Effector memory CD4-positive, alpha-beta T cell (primary cell): ENCODE results near the gene NIF3L1.
A peak's percentile ranks its signal among the peaks of the same experiment; 100 is the strongest.
"Not testable (repeated sequence)": the region's sequence is repeated elsewhere in the genome, so short reads cannot be mapped to it uniquely, and the experiment has no call there.

Experiments
- DNase-seq, 3 donors: peaks; one replicate each; pipeline ENCODE4 v3.0.0-alpha.2; 2020
- H3K27ac ChIP-seq: 2 replicates; pipeline ENCODE4 v1.7.0; 2013; ENCODE audit warnings: mild to moderate bottlenecking, low read length, moderate library complexity; ENCODE audit not compliant: insufficient read depth, poor library complexity, severe bottlenecking
- H3K27me3 ChIP-seq: replicated peaks from 2 replicates; pipeline ENCODE4 v1.7.0; 2013; ENCODE audit warnings: mild to moderate bottlenecking, low read length; ENCODE audit not compliant: insufficient read depth, control insufficient read depth, poor library complexity, severe bottlenecking
- H3K36me3 ChIP-seq: 2 replicates; pipeline ENCODE4 v1.7.0; 2013; ENCODE audit warnings: mild to moderate bottlenecking, low read length, moderate library complexity; ENCODE audit not compliant: control insufficient read depth, insufficient read depth
- H3K4me1 ChIP-seq: 2 replicates; pipeline ENCODE4 v1.7.0; 2013; ENCODE audit warnings: low read length, mild to moderate bottlenecking; ENCODE audit not compliant: control insufficient read depth, insufficient read depth, poor library complexity, severe bottlenecking
- H3K4me3 ChIP-seq: 2 replicates; pipeline ENCODE4 v1.7.0; 2013; ENCODE audit warnings: low read length, low read depth, mild to moderate bottlenecking; ENCODE audit not compliant: insufficient read depth, poor library complexity, severe bottlenecking
- H3K9me3 ChIP-seq: 2 replicates; pipeline ENCODE4 v1.7.0; 2013; ENCODE audit warnings: mild to moderate bottlenecking, low read length, moderate library complexity; ENCODE audit not compliant: control insufficient read depth

Gene NIF3L1

DNA sequence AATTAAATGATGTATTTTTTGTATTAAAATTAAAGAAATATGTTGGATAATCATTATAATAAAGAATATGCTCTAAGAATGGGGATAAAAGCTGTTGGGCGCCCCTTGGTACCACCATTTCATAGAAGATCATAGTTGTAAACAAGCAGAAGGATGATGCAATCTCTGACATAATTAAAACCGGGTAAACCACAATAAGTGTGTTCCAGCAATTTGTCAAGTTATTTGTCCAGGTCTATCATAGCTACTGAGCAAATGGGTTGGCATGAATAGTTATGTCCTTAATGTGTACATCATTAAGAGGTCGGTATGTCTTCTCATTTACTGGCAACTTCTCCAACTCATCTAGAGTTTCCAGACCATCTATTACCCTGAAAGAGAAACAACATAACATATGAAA is 18.0 kb upstream of the NIF3L1 start:
- no peaks in the 10 kb centered on the region for H3K4me1 ChIP-seq
- H3K4me3 ChIP-seq = no peak overlapping the region
- no peaks in the 10 kb centered on the region for H3K27me3 ChIP-seq
- no peak overlapping the region for H3K27ac ChIP-seq
- H3K9me3 ChIP-seq = no peaks in the 10 kb centered on the region
- DNase-seq = no peak
- peaks cover 11% of the 10 kb centered on the region for H3K36me3 ChIP-seq

DNA sequence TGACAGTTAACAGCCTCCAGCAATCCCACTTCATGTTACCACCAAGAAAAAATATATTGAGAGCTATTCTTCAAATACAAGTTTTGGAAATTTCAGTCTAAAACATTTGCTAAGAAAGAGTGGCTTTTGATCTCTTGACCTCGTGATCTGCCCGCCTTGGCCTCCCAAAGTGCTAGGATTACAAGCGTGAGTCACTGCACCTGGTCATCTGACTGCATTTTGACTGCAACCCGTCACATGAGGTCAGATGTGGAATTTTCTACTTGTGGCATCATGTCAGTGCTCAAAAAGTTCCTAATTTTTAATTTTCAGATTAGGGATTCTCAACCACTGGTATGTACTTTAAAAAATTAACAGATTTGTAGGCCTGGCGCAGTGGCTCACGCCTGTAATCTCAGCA is 15.6 kb upstream of the NIF3L1 start:
- H3K27ac ChIP-seq = no peak overlapping the region
- H3K4me3 ChIP-seq = no peak overlapping the region
- no peaks in the 10 kb centered on the region for H3K4me1 ChIP-seq
- no peak for DNase-seq
- H3K27me3 ChIP-seq = no peaks in the 10 kb centered on the region
- peaks cover 21% of the 10 kb centered on the region for H3K36me3 ChIP-seq
- H3K9me3 ChIP-seq = no peaks in the 10 kb centered on the region

DNA sequence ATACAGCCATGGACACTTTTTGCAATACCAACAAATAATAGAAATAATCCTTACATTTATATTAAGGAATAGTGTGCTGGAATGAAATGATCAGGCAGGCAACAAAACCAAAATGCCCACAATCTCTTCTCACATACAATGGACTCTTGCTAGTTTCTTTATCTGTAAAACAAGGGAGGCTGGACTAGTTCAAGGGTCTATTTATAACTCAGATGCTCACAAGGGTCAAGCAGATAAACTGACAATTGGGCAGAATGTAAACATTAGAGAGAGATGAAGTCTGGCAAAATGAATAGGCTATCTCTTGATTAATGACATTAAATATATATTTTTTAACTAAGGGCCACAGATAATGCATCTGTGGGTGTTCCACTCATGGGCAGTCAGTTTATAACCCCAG is 11.7 kb upstream of the NIF3L1 start:
- no peaks in the 10 kb centered on the region for H3K4me1 ChIP-seq
- DNase-seq = no peak
- H3K27me3 ChIP-seq = no peaks in the 10 kb centered on the region
- H3K36me3 ChIP-seq = peaks cover 54% of the 10 kb centered on the region
- H3K27ac ChIP-seq = no peak overlapping the region
- no peaks in the 10 kb centered on the region for H3K9me3 ChIP-seq
- no peak overlapping the region for H3K4me3 ChIP-seq

DNA sequence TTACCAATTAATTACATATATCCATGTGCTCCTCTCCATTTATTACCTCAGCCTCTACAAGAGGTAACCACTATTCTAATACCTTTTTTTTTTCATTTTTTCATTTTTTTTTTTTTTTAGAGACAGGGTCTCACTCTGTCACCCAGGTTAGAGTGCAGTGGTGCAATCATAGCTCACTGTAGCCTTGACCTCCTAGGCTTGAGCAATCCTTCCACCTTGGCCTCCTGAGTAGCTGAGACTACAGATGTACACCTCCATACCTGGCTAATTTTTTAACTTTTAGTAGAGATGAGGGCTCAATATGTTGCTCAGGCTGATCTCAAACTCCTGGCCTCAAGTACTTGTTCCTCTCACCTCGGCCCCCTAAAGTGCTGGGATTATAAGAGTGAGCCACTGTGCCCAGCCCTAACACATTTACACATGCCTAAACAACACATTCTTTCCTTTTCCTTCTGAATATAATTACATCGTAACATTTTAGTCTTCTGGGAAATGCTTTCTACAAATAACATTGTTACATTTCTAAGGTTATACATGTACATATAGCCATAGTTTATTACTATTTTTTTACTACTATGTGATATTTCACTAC is 10.8 kb upstream of the NIF3L1 start:
- peaks cover 61% of the 10 kb centered on the region for H3K36me3 ChIP-seq
- H3K27ac ChIP-seq = no peak overlapping the region
- DNase-seq = no peak
- no peak overlapping the region for H3K4me3 ChIP-seq
- H3K4me1 ChIP-seq = no peaks in the 10 kb centered on the region
- H3K9me3 ChIP-seq = no peaks in the 10 kb centered on the region
- H3K27me3 ChIP-seq = no peaks in the 10 kb centered on the region

DNA sequence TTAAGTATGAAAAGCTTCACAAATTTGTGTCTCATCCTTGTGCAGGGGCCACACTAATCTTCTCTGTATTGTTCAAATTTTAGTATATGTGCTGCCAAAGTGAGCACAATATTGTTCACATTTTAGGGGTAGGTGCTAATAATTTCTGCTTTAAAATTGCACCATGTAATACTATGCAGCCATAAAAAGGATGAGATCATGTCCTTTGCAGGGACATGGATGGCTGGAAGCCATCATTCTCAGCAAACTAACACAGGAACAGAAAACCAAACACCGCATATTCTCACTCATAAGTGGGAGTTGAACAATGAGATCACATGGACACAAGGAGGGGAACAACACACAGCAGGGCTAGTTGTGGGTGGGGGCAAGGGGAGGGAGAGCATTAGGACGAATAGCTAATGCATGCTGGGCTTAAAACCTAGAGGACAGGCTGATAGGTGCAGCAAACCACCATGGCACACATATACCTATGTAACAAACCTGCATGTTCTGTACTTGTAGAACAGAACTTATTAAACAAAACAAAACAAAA is 7.4 kb upstream of the NIF3L1 start:
- not testable (repeated sequence) for H3K27ac ChIP-seq, DNase-seq, H3K4me3 ChIP-seq, H3K9me3 ChIP-seq, H3K27me3 ChIP-seq, H3K4me1 ChIP-seq
- peaks cover 56% of the 10 kb centered on the region for H3K36me3 ChIP-seq

DNA sequence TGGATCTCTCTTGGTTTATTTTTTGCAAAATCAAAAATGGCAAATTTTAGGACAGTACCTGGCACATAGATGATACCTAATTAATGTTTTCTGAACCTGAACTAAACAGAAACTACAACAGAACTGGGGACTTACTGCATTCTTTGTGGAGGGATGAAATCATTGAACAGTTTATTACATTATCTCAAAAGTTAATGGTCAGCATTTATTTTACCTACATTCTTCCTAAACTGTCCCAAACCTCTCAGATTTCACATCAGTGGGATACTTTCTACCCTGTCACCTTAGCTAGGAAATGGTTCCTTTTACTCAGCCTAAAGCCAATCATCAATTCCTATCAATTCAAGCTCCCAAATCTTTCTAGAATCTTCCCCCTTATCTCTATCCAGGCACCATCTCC is 10.3 kb downstream of the NIF3L1 start:
- no peaks in the 10 kb centered on the region for H3K4me1 ChIP-seq
- no peak for DNase-seq
- H3K27ac ChIP-seq = no peak overlapping the region
- H3K4me3 ChIP-seq = no peak overlapping the region
- H3K36me3 ChIP-seq = peaks cover 68% of the 10 kb centered on the region
- H3K9me3 ChIP-seq = no peaks in the 10 kb centered on the region
- no peaks in the 10 kb centered on the region for H3K27me3 ChIP-seq

DNA sequence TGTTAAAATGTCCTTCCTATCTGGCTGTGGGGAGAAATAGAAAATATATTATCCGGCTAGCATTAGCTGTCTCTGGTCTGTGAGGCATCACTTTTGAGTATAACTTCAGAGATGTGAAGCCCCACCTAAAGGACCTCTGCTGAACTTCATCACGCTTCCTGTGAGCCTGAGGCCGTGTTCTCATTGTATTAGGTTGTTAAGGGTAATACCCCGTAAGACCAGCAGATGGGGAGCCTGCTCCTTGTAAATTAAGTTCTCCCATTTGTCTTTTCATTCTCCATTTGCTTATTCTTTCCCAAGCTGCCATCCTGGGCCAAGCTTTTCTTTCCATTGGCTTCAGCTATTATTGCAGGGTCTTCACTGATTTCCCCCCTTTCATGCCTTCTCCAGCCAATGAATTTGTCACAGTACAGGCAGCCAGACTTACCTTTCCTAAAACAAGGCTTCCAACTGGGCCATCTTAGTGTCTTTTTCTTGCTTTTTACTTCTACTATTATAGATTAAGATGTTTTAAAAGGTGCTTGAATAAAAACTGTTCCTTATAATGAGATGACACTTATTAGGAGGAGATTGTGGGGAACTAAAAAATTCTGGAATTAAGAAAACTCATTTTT is 12.4 kb downstream of the NIF3L1 start:
- Histone ChIP-seq H3K4me1 (no peaks in the 10 kb centered on the region), H3K4me3 (no peak overlapping the region), H3K27me3 (no peaks in the 10 kb centered on the region), H3K27ac (peak overlapping the region; percentile 16), H3K36me3 (peaks cover 49% of the 10 kb centered on the region), H3K9me3 (no peaks in the 10 kb centered on the region)
- peak; percentile 47 to 67 (median 51) for DNase-seq

DNA sequence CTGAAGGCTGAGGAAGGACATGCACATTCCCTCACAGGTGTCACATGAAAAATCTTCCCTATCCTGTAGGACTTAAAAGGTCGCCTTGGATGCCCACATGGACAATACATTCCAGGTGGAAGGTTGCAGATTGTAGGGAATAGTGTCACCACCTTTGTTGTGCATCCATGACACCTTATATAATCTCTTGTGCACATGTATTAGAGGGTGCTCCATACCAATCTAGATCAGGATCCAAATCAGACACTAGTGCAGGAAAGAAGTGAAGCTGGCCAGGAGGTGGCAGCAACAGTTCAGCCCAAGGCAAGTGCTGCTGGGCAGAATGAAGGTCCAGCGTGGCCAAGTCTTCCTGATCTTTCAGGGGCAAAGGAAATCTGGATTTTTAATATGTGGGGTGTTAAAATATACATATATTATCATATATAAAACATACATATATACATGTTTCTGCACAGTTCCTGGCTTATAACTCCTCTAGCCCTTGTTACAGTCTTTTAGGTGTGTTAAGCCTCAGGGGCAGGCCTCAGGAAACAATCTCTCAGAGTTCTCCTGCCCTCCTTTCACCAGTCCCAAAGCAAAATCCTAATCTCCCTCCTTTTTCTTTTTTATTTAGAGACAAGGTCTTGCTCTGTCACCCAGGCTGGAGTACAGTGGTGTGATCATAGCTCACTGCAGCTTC is 16.6 kb downstream of the NIF3L1 start:
- H3K4me1 ChIP-seq = no peaks in the 10 kb centered on the region
- no peaks in the 10 kb centered on the region for H3K9me3 ChIP-seq
- no peaks in the 10 kb centered on the region for H3K27me3 ChIP-seq
- DNase-seq = peak in 1 of 3 donors; percentile 21
- no peak overlapping the region for H3K4me3 ChIP-seq
- peaks cover 15% of the 10 kb centered on the region for H3K36me3 ChIP-seq
- H3K27ac ChIP-seq = no peak overlapping the region

DNA sequence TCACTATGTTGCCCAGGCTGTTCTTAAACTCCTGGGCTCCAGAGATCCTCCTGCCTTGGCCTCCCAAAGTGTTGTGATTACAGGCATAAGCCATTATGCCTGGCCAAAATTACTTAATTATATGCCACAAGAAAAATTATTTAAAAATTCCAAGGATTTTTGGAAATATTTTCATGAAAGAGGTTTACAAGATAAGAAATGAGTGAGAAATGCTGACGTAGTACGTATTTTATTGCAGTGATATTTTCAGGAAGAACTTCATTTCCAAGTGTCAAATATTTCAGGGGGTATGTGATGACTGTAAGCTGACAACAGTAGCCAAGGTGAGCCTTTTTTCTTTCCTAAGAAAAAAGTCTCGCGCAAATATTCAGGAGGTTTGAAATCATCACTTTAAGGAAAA is 20.8 kb downstream of the NIF3L1 start:
- H3K36me3 ChIP-seq = peaks cover 34% of the 10 kb centered on the region
- no peaks in the 10 kb centered on the region for H3K4me1 ChIP-seq
- DNase-seq = no peak
- H3K9me3 ChIP-seq = no peaks in the 10 kb centered on the region
- no peak overlapping the region for H3K4me3 ChIP-seq
- H3K27ac ChIP-seq = no peak overlapping the region
- H3K27me3 ChIP-seq = no peaks in the 10 kb centered on the region

DNA sequence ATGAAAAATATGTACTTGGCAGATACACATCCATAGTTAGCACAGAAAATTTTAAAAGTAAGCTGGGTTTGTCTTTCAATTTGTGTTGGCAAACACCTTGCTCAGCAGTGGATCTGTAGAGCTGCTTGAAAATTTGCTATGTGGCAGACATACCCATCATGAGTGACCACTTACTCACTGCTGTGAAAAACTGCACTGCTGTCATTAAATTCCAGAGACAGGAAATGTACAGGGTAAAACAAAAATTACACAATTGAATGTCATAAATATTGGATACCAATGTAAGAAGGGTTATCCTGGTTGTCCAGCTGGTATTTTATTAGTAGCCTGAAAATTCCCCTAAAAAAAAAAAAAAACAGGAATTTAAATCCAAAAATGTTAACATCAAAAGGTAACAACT is 24.5 kb downstream of the NIF3L1 start:
- Histone ChIP-seq H3K27ac (no peak overlapping the region), H3K4me1 (no peaks in the 10 kb centered on the region), H3K27me3 (no peaks in the 10 kb centered on the region), H3K4me3 (no peak overlapping the region), H3K9me3 (no peaks in the 10 kb centered on the region), H3K36me3 (peaks cover 57% of the 10 kb centered on the region)
- DNase-seq = no peak
